Measurements from ENCODE around the gene DNAJA3. TPM values are rescaled to one million over a fixed set of nuclear protein-coding genes. Genes with fewer than 3 reads are reported as not detected.
A peak's percentile ranks its signal among the peaks of the same experiment; 100 is the strongest.

Gene DNAJA3
- total RNA-seq, result 40.6 and 45.4 TPM in 2 replicates
- 29.0 and 33.4 TPM in 2 replicates for polyA plus RNA-seq
- polyA plus RNA-seq (2011; cell fraction: cytosol; rRNA removed), result 36.7 and 37.7 TPM in 2 replicates
- 56.9 and 63.1 TPM in 2 replicates for polyA plus RNA-seq (2011; cell fraction: nucleus; rRNA removed)
- 34.7 and 34.9 TPM in 2 replicates for polyA plus RNA-seq (2012)
- 24.4 and 27.6 TPM in 2 replicates for polyA minus RNA-seq
- polyA minus RNA-seq (2011; cell fraction: cytosol; rRNA and poly(A)+ RNA removed), result 36.0 TPM
- 20.2 and 22.1 TPM in 2 replicates for polyA minus RNA-seq (2011; cell fraction: nucleus; rRNA and poly(A)+ RNA removed)
- percentile 63 among the genes with signal in this experiment for Bru-seq, nascent RNA
- BruChase-seq, experiment 1, labeled RNA remaining after a 6-hour chase, result percentile 70 among the genes with signal in this experiment
- BruChase-seq, experiment 2, labeled RNA remaining after a 2-hour chase, result percentile 64 among the genes with signal in this experiment
- long read RNA-seq, transcript DNAJA3-202 (11 exons, 2,591 nt), result major isoform, 70 of 124 reads
- long read RNA-seq, transcript DNAJA3-201 (12 exons, 2,763 nt), result minor isoform, 29 of 124 reads
- long read RNA-seq, partial matches to known transcripts, result 5 of 124 reads
- long read RNA-seq, other reads (novel, unspliced or antisense), result 16 of 124 reads

GRCh38 chr16:4425378-4426020 is at the start of gene DNAJA3:
Gene DNAJA3 (plus strand): TSS chr16:4425868. CDS start chr16:4425882, 14 bp downstream.
- Histone ChIP-seq H2AFZ (ENCODE audit: low read depth, low read length) (peak within 1 kb of the TSS; percentile 88), H3K36me3 (ENCODE audit: control insufficient read depth in 2 of 2, extremely low read depth in 1 of 2, insufficient read depth in 2 of 2, low read length in 2 of 2) (peaks cover 0 to 2% of the 10 kb centered on the region in 2 experiments), H3K4me1 (ENCODE audit: control insufficient read depth, extremely low read depth, insufficient read depth, low read length) (peaks cover 16% of the 10 kb centered on the region), H3K4me3 (replicated peaks in 1 of 3; ENCODE audit: insufficient read depth in 1 of 3, low read depth in 1 of 3, low read length in 3 of 3) (peak within 1 kb of the TSS; percentile 64 to 84 (median 81)), H3K79me2 (ENCODE audit: control insufficient read depth, insufficient read depth, low read length) (peaks cover 36% of the 10 kb centered on the region), H3K9me1 (replicated peaks; ENCODE audit: control insufficient read depth, extremely low read depth, insufficient read depth, low read length) (no peaks in the 10 kb centered on the region), H3K9ac (replicated peaks; ENCODE audit: extremely low read depth, insufficient read depth, low read length) (peak within 1 kb of the TSS; percentile 94), H3K27ac (ENCODE audit: insufficient read depth, low read depth, low read length) (peak within 1 kb of the TSS; percentile 93), H3K27me3 (ENCODE audit: control insufficient read depth in 2 of 2, insufficient read depth in 2 of 2, low read length in 2 of 2) (no peaks in the 10 kb centered on the region), H4K20me1 (replicated peaks; ENCODE audit: control insufficient read depth, extremely low read depth, insufficient read depth, low read length) (no peaks in the 10 kb centered on the region), H3K4me2 (ENCODE audit: insufficient read depth, low read length) (peak within 1 kb of the TSS; percentile 86), H3K9me3 (replicated peaks; ENCODE audit: control insufficient read depth, insufficient read depth, low read length) (no peaks in the 10 kb centered on the region)
- dilution Hi-C loops (cut with MboI; ENCODE audit: extremely low pct_ligation_motif_present, low sequenced_read_pairs) (no loop called here), intact Hi-C loops (cut with micrococcal nuclease) (loop anchor here (5.0 kb wide), 1 partner anchor 52 kb away; the partner anchor contains the start of gene HMOX2)
- no peak for TF ChIP-seq JUN (IDR thresholded peaks at IDR 0.05; ENCODE audit: borderline replicate concordance, insufficient read depth, insufficient read length, low read depth)
- no peak for TF ChIP-seq EZH2 (IDR thresholded peaks at IDR 0.05; ENCODE audit: borderline replicate concordance, low read depth, low read length, severe bottlenecking)
- TF ChIP-seq MAX (IDR thresholded peaks at IDR 0.05; ENCODE audit: insufficient read depth, insufficient read length), result peak; percentile 76
- TF ChIP-seq POLR2A (IDR thresholded peaks at IDR 0.05; ENCODE audit: low read depth, low read length), result peak; percentile 93
- no peak for TF ChIP-seq MYC (IDR thresholded peaks at IDR 0.05; ENCODE audit: low read depth, low read length)
- no peak for TF ChIP-seq FOS (IDR thresholded peaks at IDR 0.05; ENCODE audit: borderline replicate concordance, insufficient read depth, low read length)
- peak; percentile 95 for TF ChIP-seq POLR2AphosphoS5 (IDR thresholded peaks at IDR 0.05; ENCODE audit: insufficient read depth, low read depth, low read length)
- CTCF ChIA-PET, result no interaction called here
- TSS peak; percentile 84 for BruUV-seq (replicated peaks)
- POLR2A ChIA-PET, result no interaction called here
- peak; percentile 96 for DNase-seq (ENCODE audit: low read depth, low spot score)
- FAIRE-seq, result peak; percentile 98

Measured in endothelial cell of umbilical vein (primary cell).